H9 (cell line): ENCODE results near the gene EFCAB11. TPM values are rescaled to one million over a fixed set of nuclear protein-coding genes. Genes with fewer than 3 reads are reported as not detected.

Experiments used
- DNase-seq: peaks from one replicate; pipeline ENCODE4 v3.0.0-alpha.2; 2017
- H2AFZ ChIP-seq: one replicate; pipeline ENCODE4 v1.6.1; 2013; ENCODE audit warnings: mild to moderate bottlenecking, low read length, control low read depth, moderate library complexity
- H2AK5ac ChIP-seq: 2 replicates; pipeline ENCODE4 v1.6.1; 2013; ENCODE audit warnings: low read length, control low read depth, mixed read lengths; ENCODE audit not compliant: insufficient read length
- H2BK120ac ChIP-seq: one replicate; pipeline ENCODE4 v1.6.1; 2013; ENCODE audit warnings: low read depth, mild to moderate bottlenecking, low read length, control low read depth, inconsistent platforms; ENCODE audit not compliant: poor library complexity, severe bottlenecking
- H2BK12ac ChIP-seq: 2 replicates; pipeline ENCODE4 v1.6.1; 2013; ENCODE audit warnings: low read length, control low read depth, mixed read lengths, low read depth; ENCODE audit not compliant: insufficient read length
- H2BK15ac ChIP-seq: 2 replicates; pipeline ENCODE4 v1.6.1; 2013; ENCODE audit warnings: low read depth, low read length, control low read depth
- H2BK20ac ChIP-seq: one replicate; pipeline ENCODE4 v1.6.1; 2013; ENCODE audit warnings: low read depth, mild to moderate bottlenecking, low read length, control low read depth, inconsistent platforms; ENCODE audit not compliant: poor library complexity, severe bottlenecking
- H2BK5ac ChIP-seq: 2 replicates; pipeline ENCODE4 v1.6.1; 2013; ENCODE audit warnings: low read length, control low read depth, mixed read lengths; ENCODE audit not compliant: insufficient read length
- H3K14ac ChIP-seq: 2 replicates; pipeline ENCODE4 v1.6.1; 2013; ENCODE audit warnings: low read length, control low read depth; ENCODE audit not compliant: insufficient read depth
- H3K18ac ChIP-seq: 2 replicates; pipeline ENCODE4 v1.6.1; 2013; ENCODE audit warnings: low read depth, mild to moderate bottlenecking, mixed read lengths, low read length, control low read depth; ENCODE audit not compliant: insufficient read length
- H3K23ac ChIP-seq: 2 replicates; pipeline ENCODE4 v1.6.1; 2013; ENCODE audit warnings: low read length, control low read depth, mixed read lengths, low read depth; ENCODE audit not compliant: insufficient read length
- H3K23me2 ChIP-seq: 2 replicates; pipeline ENCODE4 v1.6.1; 2013; ENCODE audit warnings: low read depth, mild to moderate bottlenecking, mixed read lengths, low read length, control low read depth; ENCODE audit not compliant: insufficient read length, poor library complexity, severe bottlenecking
- H3K27ac ChIP-seq: 2 replicates; pipeline ENCODE4 v1.5.1; 2013; ENCODE audit warnings: low read length, control low read depth, mixed read lengths, low read depth; ENCODE audit not compliant: insufficient read length
- H3K27me3 ChIP-seq: 2 replicates; pipeline ENCODE4 v1.6.1; 2013; ENCODE audit warnings: low read length, control low read depth, inconsistent platforms; ENCODE audit not compliant: insufficient read depth
- H3K4ac ChIP-seq: 2 replicates; pipeline ENCODE4 v1.6.1; 2013; ENCODE audit warnings: low read depth, mild to moderate bottlenecking, control low read depth, inconsistent platforms, low read length, moderate library complexity
- H3K4me1 ChIP-seq: 2 replicates; pipeline ENCODE4 v1.6.1; 2013; ENCODE audit warnings: low read length, control low read depth, inconsistent platforms; ENCODE audit not compliant: insufficient read depth
- H3K4me2 ChIP-seq: 2 replicates; pipeline ENCODE4 v1.6.1; 2013; ENCODE audit warnings: low read length, control low read depth, mixed read lengths; ENCODE audit not compliant: insufficient read length, insufficient read depth
- H3K56ac ChIP-seq: 2 replicates; pipeline ENCODE4 v1.6.1; 2013; ENCODE audit warnings: low read depth, mild to moderate bottlenecking, mixed read lengths, low read length, control low read depth; ENCODE audit not compliant: insufficient read length
- H3K79me1 ChIP-seq: 2 replicates; pipeline ENCODE4 v1.6.1; 2013; ENCODE audit warnings: low read depth, mild to moderate bottlenecking, moderate library complexity, low read length, control low read depth, inconsistent platforms; ENCODE audit not compliant: insufficient read depth, poor library complexity, severe bottlenecking
- H3K79me2 ChIP-seq: 2 replicates; pipeline ENCODE4 v1.6.1; 2013; ENCODE audit warnings: low read length, control low read depth, inconsistent platforms; ENCODE audit not compliant: insufficient read depth
- H3K9ac ChIP-seq: 2 replicates; pipeline ENCODE4 v1.6.1; 2013; ENCODE audit warnings: low read length, control low read depth, mixed read lengths; ENCODE audit not compliant: insufficient read length; ENCODE audit errors: extremely low read depth
- H3K9me3 ChIP-seq: one replicate; pipeline ENCODE4 v1.6.1; 2013; ENCODE audit warnings: low read depth, low read length, inconsistent platforms; ENCODE audit not compliant: control insufficient read depth
- H3T11ph ChIP-seq: one replicate; pipeline ENCODE4 v1.6.1; 2013; ENCODE audit warnings: mild to moderate bottlenecking, low read length, control low read depth, inconsistent platforms
- H4K20me1 ChIP-seq: one replicate; pipeline ENCODE4 v1.6.1; 2013; ENCODE audit not compliant: control insufficient read depth, insufficient read length, insufficient read depth
- H4K5ac ChIP-seq: 2 replicates; pipeline ENCODE4 v1.6.1; 2013; ENCODE audit warnings: low read depth, mild to moderate bottlenecking, mixed read lengths, low read length, control low read depth; ENCODE audit not compliant: insufficient read length
- H4K8ac ChIP-seq: replicated peaks from 2 replicates; pipeline ENCODE4 v1.6.1; 2013; ENCODE audit warnings: low read length, control low read depth, mixed read lengths, low read depth; ENCODE audit not compliant: insufficient read length
- H4K91ac ChIP-seq: 2 replicates; pipeline ENCODE4 v1.6.1; 2013; ENCODE audit warnings: low read depth, mild to moderate bottlenecking, moderate library complexity, mixed read lengths, low read length, control low read depth; ENCODE audit not compliant: insufficient read length
- H3K27ac Mint-ChIP-seq, 3 experiments: 2 replicates in 2 of 3; 3 replicates in 1 of 3; pipeline ENCODE4 v1.8.0; 2020 to 2021; ENCODE audit warnings: mixed read lengths in 3 of 3, mild to moderate bottlenecking in 1 of 3, moderate library complexity in 1 of 3
- H3K27me3 Mint-ChIP-seq: 2 replicates; pipeline ENCODE4 v1.8.0; 2021; ENCODE audit warnings: low read depth, mild to moderate bottlenecking, moderate library complexity, mixed read lengths
- H3K36me3 Mint-ChIP-seq, 3 experiments: 2 replicates in 2 of 3; 3 replicates in 1 of 3; pipeline ENCODE4 v1.8.0; 2020 to 2021; ENCODE audit warnings: low read depth in 3 of 3, mixed read lengths in 3 of 3; ENCODE audit not compliant: insufficient read depth in 1 of 3
- H3K4me1 Mint-ChIP-seq, 2 experiments: 2 replicates each; pipeline ENCODE4 v1.8.0; 2020; ENCODE audit warnings: mixed read lengths in 2 of 2
- H3K4me3 Mint-ChIP-seq, 2 experiments: 2 replicates in 1 of 2; 3 replicates in 1 of 2; pipeline ENCODE4 v1.8.0; 2020 to 2021; ENCODE audit warnings: mild to moderate bottlenecking in 2 of 2, mixed read lengths in 2 of 2, moderate library complexity in 1 of 2
- H3K9me3 Mint-ChIP-seq, 2 experiments: 2 replicates in 1 of 2; 3 replicates in 1 of 2; pipeline ENCODE4 v1.8.0; 2020; ENCODE audit warnings: mild to moderate bottlenecking in 2 of 2, mixed read lengths in 2 of 2, moderate library complexity in 1 of 2
- WGBS: extraction: QIAGEN DNeasy Blood & Tissue Kit; methylation state at CpG from one replicate; pipeline ENCODE4 v1.1.7; 2013; ENCODE audit warnings: missing lambda C conversion rate, low lambda C conversion rate, mixed read lengths; ENCODE audit not compliant: insufficient read length; ENCODE audit errors: extremely low coverage; 5-methylcytosine and 5-hydroxymethylcytosine counted together
- total RNA-seq: library from RNA; stranded (reverse); gene quantifications from 2 replicates; pipeline ENCODE4 v1.2.1, GENCODE V29; 2021
- TF ChIP-seq, protein P1 (sequence below): fragments of 200-600 bp; sonication (generic); conservative IDR thresholded peaks from 3 replicates; pipeline ENCODE4 v1.8.0; 2021; ENCODE audit warnings: antibody characterized with exemption, mild to moderate bottlenecking

The EFCAB11 gene
- total RNA-seq, 1 experiment from 2014 or later = 17.4 TPM

GRCh38 chr14:89920056-89920455 is 34.5 kb downstream of the EFCAB11 start:
- no peak overlapping the region for H4K8ac ChIP-seq
- H2AK5ac ChIP-seq = no peak overlapping the region
- H2BK120ac ChIP-seq = no peak overlapping the region
- no peak overlapping the region for H3K4me2 ChIP-seq
- no peak overlapping the region for H4K5ac ChIP-seq
- H3K23me2 ChIP-seq = no peaks in the 10 kb centered on the region
- no peak overlapping the region for H2AFZ ChIP-seq
- TF ChIP-seq, protein P1, sequence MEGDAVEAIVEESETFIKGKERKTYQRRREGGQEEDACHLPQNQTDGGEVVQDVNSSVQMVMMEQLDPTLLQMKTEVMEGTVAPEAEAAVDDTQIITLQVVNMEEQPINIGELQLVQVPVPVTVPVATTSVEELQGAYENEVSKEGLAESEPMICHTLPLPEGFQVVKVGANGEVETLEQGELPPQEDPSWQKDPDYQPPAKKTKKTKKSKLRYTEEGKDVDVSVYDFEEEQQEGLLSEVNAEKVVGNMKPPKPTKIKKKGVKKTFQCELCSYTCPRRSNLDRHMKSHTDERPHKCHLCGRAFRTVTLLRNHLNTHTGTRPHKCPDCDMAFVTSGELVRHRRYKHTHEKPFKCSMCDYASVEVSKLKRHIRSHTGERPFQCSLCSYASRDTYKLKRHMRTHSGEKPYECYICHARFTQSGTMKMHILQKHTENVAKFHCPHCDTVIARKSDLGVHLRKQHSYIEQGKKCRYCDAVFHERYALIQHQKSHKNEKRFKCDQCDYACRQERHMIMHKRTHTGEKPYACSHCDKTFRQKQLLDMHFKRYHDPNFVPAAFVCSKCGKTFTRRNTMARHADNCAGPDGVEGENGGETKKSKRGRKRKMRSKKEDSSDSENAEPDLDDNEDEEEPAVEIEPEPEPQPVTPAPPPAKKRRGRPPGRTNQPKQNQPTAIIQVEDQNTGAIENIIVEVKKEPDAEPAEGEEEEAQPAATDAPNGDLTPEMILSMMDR = no peak
- no peak overlapping the region for H3K4ac ChIP-seq
- H4K20me1 ChIP-seq = no peaks in the 10 kb centered on the region
- H3K14ac ChIP-seq = no peak overlapping the region
- no peak for DNase-seq
- H4K91ac ChIP-seq = no peak overlapping the region
- no peak overlapping the region for H2BK20ac ChIP-seq
- no peaks in the 10 kb centered on the region for H3K79me1 ChIP-seq
- Mint-ChIP-seq H3K27me3 (no peaks in the 10 kb centered on the region; the same call in 1 of the 2 replicates), H3K4me3 (no peak overlapping the region), H3K27ac (no peak overlapping the region), H3K9me3 (no peaks in the 10 kb centered on the region), H3K36me3 (peaks cover 0 to 1% (median 0%) of the 10 kb centered on the region in 3 experiments; a peak in 2 of 7 replicates), H3K4me1 (peaks cover 8% of the 10 kb centered on the region in 2 experiments)
- H3K9me3 ChIP-seq = no peaks in the 10 kb centered on the region
- no peak overlapping the region for H2BK5ac ChIP-seq
- H3K23ac ChIP-seq = no peak overlapping the region
- no peak overlapping the region for H3K9ac ChIP-seq
- no peak overlapping the region for H3K27ac ChIP-seq
- no peak overlapping the region for H3K56ac ChIP-seq
- no peak overlapping the region for H2BK12ac ChIP-seq
- H3K79me2 ChIP-seq = no peaks in the 10 kb centered on the region
- no peaks in the 10 kb centered on the region for H3K27me3 ChIP-seq
- H3T11ph ChIP-seq = no peak overlapping the region
- H3K4me1 ChIP-seq = no peaks in the 10 kb centered on the region
- no peak overlapping the region for H2BK15ac ChIP-seq
- no CpG with 5 or more reads among the region's 2 CpGs for WGBS
- no peak overlapping the region for H3K18ac ChIP-seq
